Liver (tissue), 9 donors: Measurements from ENCODE around the gene GLYATL3. TPM values are rescaled to one million over a fixed set of nuclear protein-coding genes. Genes with fewer than 3 reads are reported as not detected.

Source experiments
- DNase-seq: peaks from one replicate; pipeline ENCODE4 v3.0.0-alpha.2; 2017; ENCODE audit warnings: low spot score
- H3K27ac ChIP-seq, 2 donors: one replicate each; pipeline ENCODE4 v1.7.0; 2013; ENCODE audit warnings: inconsistent platforms in 2 of 2, low read length in 2 of 2, control low read depth in 1 of 2, low read depth in 1 of 2, mild to moderate bottlenecking in 1 of 2
- H3K27me3 ChIP-seq, 4 donors: one replicate each; pipeline versions ENCODE4 v1.6.1 to v1.7.0; 2013; ENCODE audit warnings: low read length in 3 of 4, inconsistent platforms in 1 of 4, mild to moderate bottlenecking in 1 of 4, moderate library complexity in 1 of 4; ENCODE audit not compliant: control insufficient read depth in 4 of 4, insufficient read depth in 4 of 4
- H3K36me3 ChIP-seq, 4 donors: one replicate each; pipeline versions ENCODE4 v1.6.1 to v1.7.0; 2013; ENCODE audit warnings: low read length in 3 of 4, mild to moderate bottlenecking in 3 of 4, low read depth in 1 of 4, moderate library complexity in 1 of 4; ENCODE audit not compliant: control insufficient read depth in 4 of 4, insufficient read depth in 3 of 4
- H3K4me1 ChIP-seq, 4 donors: one replicate each; pipeline versions ENCODE4 v1.6.1 to v1.7.0; 2013; ENCODE audit warnings: low read length in 3 of 4, mild to moderate bottlenecking in 3 of 4, moderate library complexity in 1 of 4; ENCODE audit not compliant: control insufficient read depth in 4 of 4, insufficient read depth in 4 of 4
- H3K4me3 ChIP-seq, 3 donors: one replicate each; pipeline versions ENCODE4 v1.6.1 to v1.7.0; 2013; ENCODE audit warnings: low read length in 3 of 3, control low read depth in 1 of 3, low read depth in 1 of 3, mild to moderate bottlenecking in 1 of 3
- H3K9ac ChIP-seq, 2 donors: one replicate each; pipeline ENCODE4 v1.7.0; 2013; ENCODE audit warnings: low read length in 2 of 2, mild to moderate bottlenecking in 2 of 2, moderate library complexity in 2 of 2, control low read depth in 1 of 2, low read depth in 1 of 2
- H3K9me3 ChIP-seq, 4 donors: one replicate each; pipeline versions ENCODE4 v1.6.1 to v1.7.0; 2013; ENCODE audit warnings: low read length in 3 of 4; ENCODE audit not compliant: control insufficient read depth in 4 of 4
- ATF3 ChIP-seq: IDR thresholded peaks from 2 replicates; pipeline ENCODE4 v1.6.1; 2016; ENCODE audit warnings: antibody characterized with exemption
- CTCF ChIP-seq: fragments of 150-350 bp; IDR thresholded peaks from 2 replicates; pipeline ENCODE4 v1.5.1; 2017; ENCODE audit warnings: improper control_type of control experiment, low read depth, low read length; ENCODE audit not compliant: missing input control
- EGR1 ChIP-seq, 2 donors: IDR thresholded peaks; 2 replicates each; pipeline ENCODE4 v1.6.1; 2016 to 2018; ENCODE audit warnings: antibody characterized with exemption in 2 of 2, low read depth in 2 of 2
- FOXA1 ChIP-seq: IDR thresholded peaks from 2 replicates; pipeline ENCODE4 v1.6.1; 2016; ENCODE audit warnings: antibody characterized with exemption
- FOXA2 ChIP-seq: IDR thresholded peaks from 2 replicates; pipeline ENCODE4 v1.6.1; 2016; ENCODE audit warnings: antibody characterized with exemption
- GABPA ChIP-seq, 2 donors: IDR thresholded peaks in 1 of 2; conservative IDR thresholded peaks in 1 of 2; 2 replicates each; pipeline ENCODE4 v1.6.1; 2016; ENCODE audit warnings: antibody characterized with exemption in 2 of 2, mild to moderate bottlenecking in 1 of 2, moderate library complexity in 1 of 2
- HNF4A ChIP-seq, 2 donors: conservative IDR thresholded peaks; 2 replicates each; pipeline ENCODE4 v1.6.1; 2016; ENCODE audit warnings: antibody characterized with exemption in 2 of 2, mild to moderate bottlenecking in 2 of 2
- HNF4G ChIP-seq: IDR thresholded peaks from 2 replicates; pipeline ENCODE4 v1.6.1; 2016; ENCODE audit warnings: antibody characterized with exemption
- JUND ChIP-seq, 2 donors: IDR thresholded peaks; 2 replicates each; pipeline ENCODE4 v1.6.1; 2016; ENCODE audit warnings: antibody characterized with exemption in 2 of 2
- MAX ChIP-seq: IDR thresholded peaks from 2 replicates; pipeline ENCODE4 v1.6.1; 2016; ENCODE audit warnings: antibody characterized with exemption
- NR2F2 ChIP-seq: IDR thresholded peaks from 2 replicates; pipeline ENCODE4 v1.6.1; 2016; ENCODE audit warnings: antibody characterized with exemption
- RAD21 ChIP-seq, 2 donors: IDR thresholded peaks; 2 replicates each; pipeline ENCODE4 v1.6.1; 2016; ENCODE audit warnings: antibody characterized with exemption in 2 of 2, mild to moderate bottlenecking in 2 of 2
- REST ChIP-seq: IDR thresholded peaks from 2 replicates; pipeline ENCODE4 v1.6.1; 2016; ENCODE audit warnings: antibody characterized with exemption, mild to moderate bottlenecking
- SP1 ChIP-seq: IDR thresholded peaks from 2 replicates; pipeline ENCODE4 v1.6.1; 2018; ENCODE audit warnings: antibody characterized with exemption, mild to moderate bottlenecking
- TAF1 ChIP-seq: conservative IDR thresholded peaks from 2 replicates; pipeline ENCODE4 v1.6.1; 2016; ENCODE audit warnings: antibody characterized with exemption, mild to moderate bottlenecking
- YY1 ChIP-seq: IDR thresholded peaks from 2 replicates; pipeline ENCODE4 v1.6.1; 2016; ENCODE audit warnings: antibody characterized with exemption, mild to moderate bottlenecking
- ZBTB33 ChIP-seq: IDR thresholded peaks from 2 replicates; pipeline ENCODE4 v1.6.1; 2016; ENCODE audit warnings: antibody characterized with exemption
- WGBS: extraction: QIAGEN DNeasy Blood & Tissue Kit; methylation state at CpG from one replicate; pipeline ENCODE4 v1.1.7; 2013; 5-methylcytosine and 5-hydroxymethylcytosine counted together
- polyA plus RNA-seq, 2 donors: library from polyadenylated mRNA; stranded (reverse) in 1 of 2; unstranded in 1 of 2; fragments of 200-250 nt in 1 of 2; fragments of >200 nt in 1 of 2; fragmentation: Nextera tagmentation in 1 of 2; extraction: Ambion mirVana in 1 of 2; gene quantifications; one replicate each; pipeline versions ENCODE4 v1.2.1 to v1.2.3, GENCODE V29; 2013 to 2015
- total RNA-seq, 2 donors: library from RNA; depleted of rRNA; stranded (reverse); fragments of >200 nt; gene quantifications; one replicate each; pipeline ENCODE4 v1.2.3, GENCODE V29; 2014
- donor health status: healthy.
- donor health status: healthy.
- donor health status: healthy.
- donor health status: healthy.
- donor health status: healthy.

Gene GLYATL3
- total and polyA plus RNA-seq, 4 donors, result 0.09 TPM; not detected in 3

GRCh38 chr6:49541210-49541724 lies 41.5 kb downstream of the GLYATL3 start:
- no peak overlapping the region for H3K9ac ChIP-seq
- H3K27ac ChIP-seq, result no peak overlapping the region
- no peak overlapping the region for H3K4me3 ChIP-seq
- no peak for DNase-seq
- no peaks in the 10 kb centered on the region for H3K4me1 ChIP-seq
- H3K36me3 ChIP-seq, result peaks cover 0 to 1% (median 0%) of the 10 kb centered on the region in 4 donors
- H3K9me3 ChIP-seq, result no peaks in the 10 kb centered on the region
- WGBS, result 66% methylated on average over 1 of the region's 1 CpG
- TF ChIP-seq YY1, result no peak
- no peak for TF ChIP-seq EGR1 (IDR thresholded peaks at IDR 0.05; ENCODE audit: low read depth in 2 of 2)
- no peak for TF ChIP-seq GABPA (IDR thresholded peaks at IDR 0.05 in 1 of 2, conservative IDR thresholded peaks at IDR 0.05 in 1 of 2)
- TF ChIP-seq FOXA1, result no peak
- TF ChIP-seq FOXA2, result no peak
- no peak for TF ChIP-seq REST
- TF ChIP-seq HNF4A (conservative IDR thresholded peaks at IDR 0.05), result no peak
- no peak for TF ChIP-seq TAF1
- TF ChIP-seq ZBTB33, result no peak
- no peak for TF ChIP-seq RAD21 (IDR thresholded peaks at IDR 0.05)
- no peak for TF ChIP-seq HNF4G
- no peak for TF ChIP-seq ATF3
- TF ChIP-seq MAX, result no peak
- TF ChIP-seq CTCF, result no peak
- TF ChIP-seq NR2F2, result no peak
- no peak for TF ChIP-seq JUND (IDR thresholded peaks at IDR 0.05)
- no peak for TF ChIP-seq SP1
- no peaks in the 10 kb centered on the region for H3K27me3 ChIP-seq
